GM12872 (cell line): ENCODE data around the gene LNPEP.

Source experiments
- TF ChIP-seq, protein P1 (sequence below): IDR thresholded peaks from 3 replicates; pipeline ENCODE4 v1.5.1; 2011; ENCODE audit warnings: low read depth, mild to moderate bottlenecking, low read length, moderate library complexity; ENCODE audit not compliant: insufficient read depth

The LNPEP gene

DNA sequence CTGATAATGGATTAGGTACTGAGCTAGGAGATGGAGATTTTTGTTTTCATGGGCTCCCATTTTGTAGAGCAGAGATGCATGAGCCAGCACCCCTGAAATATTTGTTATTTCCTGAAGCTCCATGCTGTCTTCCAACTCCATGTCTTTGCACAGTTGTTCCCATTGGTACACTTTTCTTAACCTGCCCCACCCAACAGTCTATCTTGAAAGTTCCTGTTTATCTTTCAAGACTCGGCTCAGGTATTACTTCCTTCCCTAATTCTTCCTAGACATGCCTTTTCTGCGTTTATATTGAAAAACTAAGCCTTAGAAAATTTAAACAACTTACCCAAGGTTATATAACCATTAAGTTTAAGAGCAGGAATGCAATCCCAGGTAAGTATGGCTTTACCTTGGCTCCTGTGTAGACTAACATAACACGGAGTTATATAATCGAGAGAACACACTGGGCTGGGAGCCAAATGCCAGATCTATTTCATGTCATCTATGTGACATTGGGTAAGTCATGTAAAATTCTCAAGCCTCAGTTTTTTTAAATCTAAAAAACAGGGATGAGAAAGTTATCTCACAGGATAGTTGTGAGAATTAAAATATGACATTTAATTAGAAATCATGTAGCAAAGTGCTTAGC, 139.1 kb downstream of the LNPEP start:
- TF ChIP-seq, protein P1, sequence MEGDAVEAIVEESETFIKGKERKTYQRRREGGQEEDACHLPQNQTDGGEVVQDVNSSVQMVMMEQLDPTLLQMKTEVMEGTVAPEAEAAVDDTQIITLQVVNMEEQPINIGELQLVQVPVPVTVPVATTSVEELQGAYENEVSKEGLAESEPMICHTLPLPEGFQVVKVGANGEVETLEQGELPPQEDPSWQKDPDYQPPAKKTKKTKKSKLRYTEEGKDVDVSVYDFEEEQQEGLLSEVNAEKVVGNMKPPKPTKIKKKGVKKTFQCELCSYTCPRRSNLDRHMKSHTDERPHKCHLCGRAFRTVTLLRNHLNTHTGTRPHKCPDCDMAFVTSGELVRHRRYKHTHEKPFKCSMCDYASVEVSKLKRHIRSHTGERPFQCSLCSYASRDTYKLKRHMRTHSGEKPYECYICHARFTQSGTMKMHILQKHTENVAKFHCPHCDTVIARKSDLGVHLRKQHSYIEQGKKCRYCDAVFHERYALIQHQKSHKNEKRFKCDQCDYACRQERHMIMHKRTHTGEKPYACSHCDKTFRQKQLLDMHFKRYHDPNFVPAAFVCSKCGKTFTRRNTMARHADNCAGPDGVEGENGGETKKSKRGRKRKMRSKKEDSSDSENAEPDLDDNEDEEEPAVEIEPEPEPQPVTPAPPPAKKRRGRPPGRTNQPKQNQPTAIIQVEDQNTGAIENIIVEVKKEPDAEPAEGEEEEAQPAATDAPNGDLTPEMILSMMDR, result no peak

DNA sequence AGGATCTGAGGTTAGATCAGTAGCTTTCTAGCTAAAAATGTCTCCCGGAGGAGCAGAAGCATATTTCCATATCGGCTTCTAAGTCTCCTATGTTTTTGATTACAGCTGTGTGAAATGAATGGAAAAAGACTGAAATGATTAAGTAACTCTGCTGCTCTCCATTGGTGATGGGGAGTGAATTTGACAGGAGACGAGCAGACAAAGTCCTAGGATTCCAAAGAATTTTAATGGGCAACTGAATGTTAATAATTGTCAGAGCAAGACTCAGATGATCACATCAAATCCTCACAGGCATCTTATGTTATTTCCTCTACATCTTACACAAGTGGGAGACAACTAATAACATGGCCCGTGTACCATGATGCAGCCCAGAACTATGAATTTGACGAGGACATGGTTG, 139.8 kb downstream of the LNPEP start:
- TF ChIP-seq, protein P1, result no peak

DNA sequence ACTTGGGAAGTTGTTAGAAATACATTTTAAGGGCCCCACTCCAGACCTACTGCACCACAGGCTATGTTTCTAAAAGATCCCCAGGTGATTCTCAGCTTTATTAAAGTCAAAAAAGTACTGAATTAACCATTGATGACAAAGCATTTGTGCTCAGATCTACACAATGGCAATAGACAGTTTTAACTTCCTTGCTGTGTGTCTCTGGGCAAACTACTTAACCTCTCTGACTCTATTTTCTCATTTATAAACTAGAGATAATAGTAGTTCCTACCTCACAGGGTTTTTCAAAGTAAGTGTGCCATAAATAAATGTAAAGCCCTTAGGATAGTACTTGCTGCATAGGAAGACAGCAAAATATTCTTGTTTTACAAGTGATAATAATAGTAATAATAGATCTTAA, 140.2 kb downstream of the LNPEP start:
- TF ChIP-seq, protein P1, result no peak

DNA sequence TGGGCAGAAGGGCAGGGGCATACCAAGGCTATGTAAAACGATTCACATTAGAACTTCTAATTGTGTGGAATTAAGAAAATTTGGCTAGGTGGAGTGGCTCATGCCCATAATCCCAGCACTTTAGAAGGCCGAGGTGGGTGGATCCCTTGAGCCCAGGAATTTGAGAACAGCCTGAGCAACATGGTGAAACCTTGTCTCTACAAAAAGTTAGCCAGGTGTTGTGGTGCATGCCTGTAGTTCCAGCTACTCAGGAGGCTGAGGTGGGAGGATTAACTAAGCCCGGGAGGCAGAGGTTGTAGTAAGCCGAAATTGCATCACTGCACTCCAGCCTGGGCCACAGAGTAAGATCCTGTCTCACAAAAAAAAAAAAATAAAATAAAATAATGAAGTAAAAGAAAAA, 141.4 kb downstream of the LNPEP start:
- TF ChIP-seq, protein P1, result no peak

DNA sequence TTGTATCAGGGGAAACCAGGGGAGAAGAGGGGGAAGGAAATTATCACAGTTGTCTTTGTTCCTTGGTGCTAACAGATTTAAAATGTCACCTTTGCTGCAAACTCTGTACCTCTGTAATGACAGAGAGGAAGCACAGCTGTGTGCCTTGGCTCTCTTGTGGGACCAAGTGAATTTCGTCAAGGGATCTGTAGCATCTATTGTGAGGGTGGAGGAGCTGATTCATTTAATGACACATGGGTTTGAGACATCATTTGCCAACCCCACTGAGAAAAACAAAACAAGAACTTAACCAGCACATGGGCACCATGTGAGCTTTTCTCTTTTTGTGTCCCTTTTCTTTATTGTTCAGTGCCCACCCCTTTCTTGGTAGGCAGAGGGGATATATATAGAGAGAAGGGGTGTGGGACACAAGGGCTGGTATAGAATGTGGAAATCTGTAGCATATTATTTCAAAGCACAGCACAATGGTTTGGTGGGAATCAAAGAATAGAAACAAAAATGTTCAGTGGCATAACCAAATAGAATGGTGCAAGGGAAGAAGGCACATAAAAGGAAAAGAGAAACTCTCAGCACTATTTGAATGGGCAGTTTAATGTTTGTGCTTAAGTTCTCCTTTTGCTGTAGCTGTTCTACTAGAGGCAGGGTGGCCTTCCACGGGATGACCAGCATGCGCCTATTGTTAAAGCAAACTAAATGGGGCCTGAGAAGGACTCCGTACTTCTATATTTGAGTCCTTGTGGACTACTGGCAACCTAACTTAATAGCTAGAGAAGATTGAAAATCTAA, 143.3 kb downstream of the LNPEP start:
- TF ChIP-seq, protein P1, result no peak

DNA sequence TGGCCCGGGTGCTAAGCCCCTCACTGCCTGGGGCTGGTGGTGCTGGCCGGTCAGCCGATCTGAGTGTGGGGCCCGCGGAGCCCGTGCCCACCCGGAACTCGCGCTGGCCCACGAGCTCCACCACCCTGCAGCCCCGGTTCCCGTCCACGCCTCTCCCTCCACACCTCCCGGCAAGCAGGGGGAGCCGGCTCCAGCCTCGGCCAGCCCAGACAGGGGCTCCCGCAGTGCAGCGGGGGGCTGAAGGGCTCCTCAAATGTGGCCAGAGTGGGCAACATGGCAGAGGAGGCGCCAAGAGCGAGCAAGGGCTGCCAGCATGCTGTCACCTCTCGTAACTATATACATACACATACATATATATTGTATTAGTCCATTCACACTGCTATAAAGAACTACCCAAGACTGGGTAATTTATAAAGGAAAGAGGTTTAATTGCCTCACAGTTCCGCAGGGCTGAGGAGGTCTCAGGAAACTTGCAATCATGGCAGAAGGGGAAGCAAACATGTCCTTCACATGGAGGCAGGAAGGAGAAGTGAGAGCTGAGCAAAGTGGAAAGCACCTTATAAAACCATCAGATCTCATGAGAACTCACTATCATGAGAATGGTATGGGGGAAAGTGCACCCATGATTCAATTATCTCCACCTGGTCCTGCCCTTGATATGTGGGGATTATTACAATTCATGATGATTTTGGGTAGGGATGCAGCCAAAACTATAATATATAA, 149.7 kb downstream of the LNPEP start:
- TF ChIP-seq, protein P1, result no peak
